HG03520 (cell line): Measurements from ENCODE around the gene TMEM108.
"Not testable (repeated sequence)": the region's sequence is repeated elsewhere in the genome, so short reads cannot be mapped to it uniquely, and the experiment has no call there.

Experiments
- ATAC-seq: cut with Tn5 transposase; IDR thresholded peaks from one replicate; pipeline ENCODE4 v1.9.1; 2021; ENCODE audit warnings: mild to moderate bottlenecking, moderate library complexity; ENCODE audit not compliant: unreplicated experiment

Gene TMEM108

GRCh38 chr3:133038089-133038730 lies at the start of gene TMEM108:
TMEM108 (plus strand) TSS chr3:133038391.
- ATAC-seq = no peak

- ATAC-seq = no peak
Observed at GRCh38 chr3:132995971-132996370, 42.2 kb upstream of the TMEM108 start.

- no peak for ATAC-seq
Observed at GRCh38 chr3:132997404-132998185, 40.6 kb upstream of the TMEM108 start.

- ATAC-seq = not testable (repeated sequence)
Observed at GRCh38 chr3:133005032-133005431, 33.2 kb upstream of the TMEM108 start.

GRCh38 chr3:133007601-133008000 lies 30.6 kb upstream of the TMEM108 start:
- no peak for ATAC-seq

GRCh38 chr3:133014325-133014724 lies 23.9 kb upstream of the TMEM108 start:
- ATAC-seq = no peak

- not testable (repeated sequence) for ATAC-seq
Observed at GRCh38 chr3:133015573-133015972, 22.6 kb upstream of the TMEM108 start.

GRCh38 chr3:133016838-133017309 lies 21.3 kb upstream of the TMEM108 start:
- no peak for ATAC-seq

- no peak for ATAC-seq
Observed at GRCh38 chr3:133018921-133019320, 19.3 kb upstream of the TMEM108 start.

GRCh38 chr3:133021206-133021605 lies 17.0 kb upstream of the TMEM108 start:
- ATAC-seq = no peak

- ATAC-seq = no peak
Observed at GRCh38 chr3:133023362-133023761, 14.8 kb upstream of the TMEM108 start.

- ATAC-seq = no peak
Observed at GRCh38 chr3:133025546-133025945, 12.6 kb upstream of the TMEM108 start.

GRCh38 chr3:133032301-133032700 lies 5.9 kb upstream of the TMEM108 start:
- no peak for ATAC-seq

- ATAC-seq = no peak
Observed at GRCh38 chr3:133037436-133037835, 755 bp upstream of the TMEM108 start.

GRCh38 chr3:133038731-133039375 lies 662 bp downstream of the TMEM108 start:
- ATAC-seq = no peak

GRCh38 chr3:133040696-133041523 lies 2.7 kb downstream of the TMEM108 start:
- ATAC-seq = peak; percentile 52

- no peak for ATAC-seq
Observed at GRCh38 chr3:133041524-133041829, 3.3 kb downstream of the TMEM108 start.

- no peak for ATAC-seq
Observed at GRCh38 chr3:133042778-133043177, 4.6 kb downstream of the TMEM108 start.

- no peak for ATAC-seq
Observed at GRCh38 chr3:133047980-133048379, 9.8 kb downstream of the TMEM108 start.

- no peak for ATAC-seq
Observed at GRCh38 chr3:133049491-133049890, 11.3 kb downstream of the TMEM108 start.

GRCh38 chr3:133050891-133051290 lies 12.7 kb downstream of the TMEM108 start:
- ATAC-seq = no peak
